ENCODE measurements around the gene SNRPA. TPM values are rescaled to one million over a fixed set of nuclear protein-coding genes. Genes with fewer than 3 reads are reported as not detected.

SNRPA gene
- total and polyA plus RNA-seq, 2 of the 8 experiments (the other 6 are each of a cell fraction or from before 2014, with no cell fraction given), result 201 to 202 TPM

DNA sequence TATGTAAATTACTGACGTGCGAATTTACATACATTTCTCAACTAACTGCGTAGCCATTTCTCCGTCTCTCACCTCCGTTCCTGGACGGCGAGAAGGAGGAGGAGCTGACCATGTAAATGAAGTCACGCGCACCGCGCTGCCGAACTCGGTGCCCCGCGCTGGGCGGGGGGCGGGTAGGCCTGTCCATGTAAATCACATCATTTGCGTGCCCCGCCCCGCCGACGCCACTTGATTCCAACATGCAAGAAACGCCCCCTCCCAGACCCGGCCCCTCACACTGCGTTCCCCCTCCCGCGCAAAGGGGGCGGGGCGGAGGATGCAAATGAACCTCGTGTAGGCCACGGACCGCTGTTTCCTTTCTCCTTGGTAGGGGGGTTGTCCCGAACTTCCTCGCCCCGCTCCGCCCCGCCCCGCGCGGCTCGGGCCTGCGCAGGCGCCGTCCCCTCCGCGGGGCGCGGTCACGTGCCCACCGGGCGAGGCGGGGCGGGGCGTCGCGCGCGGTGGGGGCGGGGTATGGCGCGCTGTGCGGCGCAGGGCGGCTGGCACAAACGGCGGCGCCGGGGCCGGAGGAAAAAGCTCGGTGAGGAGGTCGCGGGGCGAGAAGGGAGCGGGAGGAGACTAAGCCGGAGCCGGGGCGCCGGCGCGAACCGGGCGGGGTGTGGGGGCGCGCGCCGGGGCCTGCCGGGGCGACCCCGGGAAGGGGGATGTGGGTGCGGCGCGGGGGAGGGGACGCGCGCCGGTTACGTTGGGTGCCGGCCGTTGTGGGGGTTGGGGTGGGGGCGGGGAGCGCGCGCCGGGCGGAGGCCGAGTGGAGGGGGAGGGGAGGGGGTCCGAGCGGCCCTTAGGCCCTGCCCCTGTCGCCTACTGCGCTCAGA is 47.9 kb downstream of the SNRPA start, which contains the start of gene EGLN2 (continued):
- TF ChIP-seq, protein P1, sequence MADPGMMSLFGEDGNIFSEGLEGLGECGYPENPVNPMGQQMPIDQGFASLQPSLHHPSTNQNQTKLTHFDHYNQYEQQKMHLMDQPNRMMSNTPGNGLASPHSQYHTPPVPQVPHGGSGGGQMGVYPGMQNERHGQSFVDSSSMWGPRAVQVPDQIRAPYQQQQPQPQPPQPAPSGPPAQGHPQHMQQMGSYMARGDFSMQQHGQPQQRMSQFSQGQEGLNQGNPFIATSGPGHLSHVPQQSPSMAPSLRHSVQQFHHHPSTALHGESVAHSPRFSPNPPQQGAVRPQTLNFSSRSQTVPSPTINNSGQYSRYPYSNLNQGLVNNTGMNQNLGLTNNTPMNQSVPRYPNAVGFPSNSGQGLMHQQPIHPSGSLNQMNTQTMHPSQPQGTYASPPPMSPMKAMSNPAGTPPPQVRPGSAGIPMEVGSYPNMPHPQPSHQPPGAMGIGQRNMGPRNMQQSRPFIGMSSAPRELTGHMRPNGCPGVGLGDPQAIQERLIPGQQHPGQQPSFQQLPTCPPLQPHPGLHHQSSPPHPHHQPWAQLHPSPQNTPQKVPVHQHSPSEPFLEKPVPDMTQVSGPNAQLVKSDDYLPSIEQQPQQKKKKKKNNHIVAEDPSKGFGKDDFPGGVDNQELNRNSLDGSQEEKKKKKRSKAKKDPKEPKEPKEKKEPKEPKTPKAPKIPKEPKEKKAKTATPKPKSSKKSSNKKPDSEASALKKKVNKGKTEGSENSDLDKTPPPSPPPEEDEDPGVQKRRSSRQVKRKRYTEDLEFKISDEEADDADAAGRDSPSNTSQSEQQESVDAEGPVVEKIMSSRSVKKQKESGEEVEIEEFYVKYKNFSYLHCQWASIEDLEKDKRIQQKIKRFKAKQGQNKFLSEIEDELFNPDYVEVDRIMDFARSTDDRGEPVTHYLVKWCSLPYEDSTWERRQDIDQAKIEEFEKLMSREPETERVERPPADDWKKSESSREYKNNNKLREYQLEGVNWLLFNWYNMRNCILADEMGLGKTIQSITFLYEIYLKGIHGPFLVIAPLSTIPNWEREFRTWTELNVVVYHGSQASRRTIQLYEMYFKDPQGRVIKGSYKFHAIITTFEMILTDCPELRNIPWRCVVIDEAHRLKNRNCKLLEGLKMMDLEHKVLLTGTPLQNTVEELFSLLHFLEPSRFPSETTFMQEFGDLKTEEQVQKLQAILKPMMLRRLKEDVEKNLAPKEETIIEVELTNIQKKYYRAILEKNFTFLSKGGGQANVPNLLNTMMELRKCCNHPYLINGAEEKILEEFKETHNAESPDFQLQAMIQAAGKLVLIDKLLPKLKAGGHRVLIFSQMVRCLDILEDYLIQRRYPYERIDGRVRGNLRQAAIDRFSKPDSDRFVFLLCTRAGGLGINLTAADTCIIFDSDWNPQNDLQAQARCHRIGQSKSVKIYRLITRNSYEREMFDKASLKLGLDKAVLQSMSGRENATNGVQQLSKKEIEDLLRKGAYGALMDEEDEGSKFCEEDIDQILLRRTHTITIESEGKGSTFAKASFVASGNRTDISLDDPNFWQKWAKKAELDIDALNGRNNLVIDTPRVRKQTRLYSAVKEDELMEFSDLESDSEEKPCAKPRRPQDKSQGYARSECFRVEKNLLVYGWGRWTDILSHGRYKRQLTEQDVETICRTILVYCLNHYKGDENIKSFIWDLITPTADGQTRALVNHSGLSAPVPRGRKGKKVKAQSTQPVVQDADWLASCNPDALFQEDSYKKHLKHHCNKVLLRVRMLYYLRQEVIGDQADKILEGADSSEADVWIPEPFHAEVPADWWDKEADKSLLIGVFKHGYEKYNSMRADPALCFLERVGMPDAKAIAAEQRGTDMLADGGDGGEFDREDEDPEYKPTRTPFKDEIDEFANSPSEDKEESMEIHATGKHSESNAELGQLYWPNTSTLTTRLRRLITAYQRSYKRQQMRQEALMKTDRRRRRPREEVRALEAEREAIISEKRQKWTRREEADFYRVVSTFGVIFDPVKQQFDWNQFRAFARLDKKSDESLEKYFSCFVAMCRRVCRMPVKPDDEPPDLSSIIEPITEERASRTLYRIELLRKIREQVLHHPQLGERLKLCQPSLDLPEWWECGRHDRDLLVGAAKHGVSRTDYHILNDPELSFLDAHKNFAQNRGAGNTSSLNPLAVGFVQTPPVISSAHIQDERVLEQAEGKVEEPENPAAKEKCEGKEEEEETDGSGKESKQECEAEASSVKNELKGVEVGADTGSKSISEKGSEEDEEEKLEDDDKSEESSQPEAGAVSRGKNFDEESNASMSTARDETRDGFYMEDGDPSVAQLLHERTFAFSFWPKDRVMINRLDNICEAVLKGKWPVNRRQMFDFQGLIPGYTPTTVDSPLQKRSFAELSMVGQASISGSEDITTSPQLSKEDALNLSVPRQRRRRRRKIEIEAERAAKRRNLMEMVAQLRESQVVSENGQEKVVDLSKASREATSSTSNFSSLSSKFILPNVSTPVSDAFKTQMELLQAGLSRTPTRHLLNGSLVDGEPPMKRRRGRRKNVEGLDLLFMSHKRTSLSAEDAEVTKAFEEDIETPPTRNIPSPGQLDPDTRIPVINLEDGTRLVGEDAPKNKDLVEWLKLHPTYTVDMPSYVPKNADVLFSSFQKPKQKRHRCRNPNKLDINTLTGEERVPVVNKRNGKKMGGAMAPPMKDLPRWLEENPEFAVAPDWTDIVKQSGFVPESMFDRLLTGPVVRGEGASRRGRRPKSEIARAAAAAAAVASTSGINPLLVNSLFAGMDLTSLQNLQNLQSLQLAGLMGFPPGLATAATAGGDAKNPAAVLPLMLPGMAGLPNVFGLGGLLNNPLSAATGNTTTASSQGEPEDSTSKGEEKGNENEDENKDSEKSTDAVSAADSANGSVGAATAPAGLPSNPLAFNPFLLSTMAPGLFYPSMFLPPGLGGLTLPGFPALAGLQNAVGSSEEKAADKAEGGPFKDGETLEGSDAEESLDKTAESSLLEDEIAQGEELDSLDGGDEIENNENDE (IDR thresholded peaks at IDR 0.05; ENCODE audit: insufficient replicate concordance, low read length), result no peak
- no peak for TF ChIP-seq TBP (IDR thresholded peaks at IDR 0.05; ENCODE audit: low read depth, low read length)
- no peak for TF ChIP-seq EZH2 (IDR thresholded peaks at IDR 0.05; ENCODE audit: low read depth, low read length, severe bottlenecking)
- TF ChIP-seq EP300 (IDR thresholded peaks at IDR 0.05; ENCODE audit: borderline replicate concordance in 1 of 2, low read depth in 2 of 2, low read length in 2 of 2), result no peak
- no peak for TF ChIP-seq RXRA (IDR thresholded peaks at IDR 0.05; ENCODE audit: insufficient read depth, low read depth, low read length)
- no peak for TF ChIP-seq KDM4A (IDR thresholded peaks at IDR 0.05; ENCODE audit: low read depth, low read length, severe bottlenecking)
- peak; percentile 78 for TF ChIP-seq TAF1 (IDR thresholded peaks at IDR 0.05; ENCODE audit: low read depth, low read length)
- TF ChIP-seq HDAC6 (IDR thresholded peaks at IDR 0.05; ENCODE audit: low read depth, low read length), result no peak
- no peak for TF ChIP-seq SP2 (IDR thresholded peaks at IDR 0.05; ENCODE audit: low read length)

All from H1 (cell line).